Upper lobe of left lung (tissue), 6 donors: Measurements from ENCODE around the gene ADAM29. TPM values are rescaled to one million over a fixed set of nuclear protein-coding genes. Genes with fewer than 3 reads are reported as not detected.

ENCODE experiments used
- ATAC-seq, 2 donors: fragments of 200-7000 bp; cut with Tn5 transposase; one replicate each; pipeline ENCODE4 v1.9.1; 2022; ENCODE audit warnings: mild to moderate bottlenecking in 2 of 2, moderate library complexity in 2 of 2; ENCODE audit not compliant: low FRiP score in 2 of 2
- DNase-seq, 2 donors: peaks; one replicate each; pipeline ENCODE4 v3.0.0-alpha.2; 2019 to 2020
- H3K27ac ChIP-seq, 4 donors: fragments of 200-600 bp; sonication (generic); one replicate each; pipeline ENCODE4 v1.5.1; 2016 to 2019
- H3K27me3 ChIP-seq, 4 donors: fragments of 200-600 bp; sonication (generic); one replicate each; pipeline ENCODE4 v1.5.1; 2017 to 2019
- H3K36me3 ChIP-seq, 4 donors: fragments of 200-600 bp; sonication (generic); one replicate each; pipeline ENCODE4 v1.5.1; 2016 to 2019
- H3K4me1 ChIP-seq, 4 donors: fragments of 200-600 bp; sonication (generic); one replicate each; pipeline ENCODE4 v1.5.1; 2018 to 2019
- H3K4me3 ChIP-seq, 4 donors: fragments of 200-600 bp; sonication (generic); one replicate each; pipeline ENCODE4 v1.5.1; 2017 to 2019; ENCODE audit warnings: mild to moderate bottlenecking in 2 of 4, moderate library complexity in 1 of 4
- H3K9me3 ChIP-seq, 4 donors: fragments of 200-600 bp; sonication (generic); one replicate each; pipeline ENCODE4 v1.5.1; 2018 to 2019
- EP300 ChIP-seq, 4 donors: sonication (generic); formaldehyde crosslinking; IDR thresholded peaks; one replicate each; pipeline ENCODE4 v1.5.1; 2017; ENCODE audit warnings: antibody characterized with exemption in 4 of 4, control low read depth in 2 of 4
- POLR2A ChIP-seq, 4 donors: fragments of 450-650 bp; IDR thresholded peaks; one replicate each; pipeline ENCODE4 v1.5.1; 2016 to 2017; ENCODE audit warnings: antibody characterized with exemption in 4 of 4, mild to moderate bottlenecking in 2 of 4
- POLR2AphosphoS5 ChIP-seq, 2 donors: sonication (generic); formaldehyde crosslinking; IDR thresholded peaks; one replicate each; pipeline ENCODE4 v1.5.1; 2017; ENCODE audit warnings: antibody characterized with exemption in 2 of 2
- WGBS, 2 donors: methylation state at CpG; one replicate each; pipeline ENCODE4 v1.1.5; 2017 to 2018; 5-methylcytosine and 5-hydroxymethylcytosine counted together
- total RNA-seq, 6 donors: library from RNA; depleted of rRNA in 4 of 6; stranded (reverse); fragments of >200 nt in 4 of 6; gene quantifications; one replicate each; pipeline versions ENCODE4 v1.1.0 to v1.2.1, GENCODE V29; 2016 to 2021
- TF ChIP-seq, protein P1 (sequence below), 6 experiments: fragments of 450-650 bp in 4 of 6; fragments of 200-600 bp in 2 of 6; sonication (generic) in 2 of 6; IDR thresholded peaks; one replicate each; pipeline ENCODE4 v1.5.1; 2016 to 2019; ENCODE audit warnings: antibody characterized with exemption in 6 of 6
- donor health status: DM: no; HTN: no; CAD: no; lungs with moderate emphysema.
- donor health status: DM: no; HTN: yes; CAD: no; lungs with severe emphysema.

Gene ADAM29
- total RNA-seq, 6 donors from 2014 or later = not detected

DNA sequence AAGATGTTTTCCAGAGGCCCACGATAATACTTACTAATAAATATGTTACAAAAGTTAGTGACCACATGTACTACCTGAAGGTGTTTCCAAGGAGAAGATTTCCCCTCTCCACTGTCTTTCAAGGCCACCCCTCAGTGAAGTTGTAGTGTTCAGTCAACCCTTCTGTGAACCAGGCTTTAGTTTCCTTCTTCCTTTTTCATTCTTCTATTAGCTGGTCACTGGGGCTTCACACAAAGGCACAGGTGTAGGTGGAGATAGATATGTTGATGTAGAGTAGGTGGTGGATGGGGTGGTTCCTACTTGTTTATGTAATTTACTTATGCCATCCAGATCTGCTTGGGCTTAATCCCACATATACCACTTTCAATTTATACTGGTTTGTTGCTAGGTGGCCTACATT is 43.3 kb upstream of the ADAM29 start:
- Histone ChIP-seq H3K4me1 (peaks cover 0 to 5% (median 0%) of the 10 kb centered on the region in 4 donors), H3K27me3 (no peaks in the 10 kb centered on the region), H3K36me3 (no peaks in the 10 kb centered on the region), H3K27ac (no peak overlapping the region), H3K9me3 (no peaks in the 10 kb centered on the region), H3K4me3 (no peak overlapping the region)
- no peak for TF ChIP-seq POLR2A (IDR thresholded peaks at IDR 0.05)
- TF ChIP-seq EP300 (IDR thresholded peaks at IDR 0.05) = no peak
- TF ChIP-seq, protein P1, sequence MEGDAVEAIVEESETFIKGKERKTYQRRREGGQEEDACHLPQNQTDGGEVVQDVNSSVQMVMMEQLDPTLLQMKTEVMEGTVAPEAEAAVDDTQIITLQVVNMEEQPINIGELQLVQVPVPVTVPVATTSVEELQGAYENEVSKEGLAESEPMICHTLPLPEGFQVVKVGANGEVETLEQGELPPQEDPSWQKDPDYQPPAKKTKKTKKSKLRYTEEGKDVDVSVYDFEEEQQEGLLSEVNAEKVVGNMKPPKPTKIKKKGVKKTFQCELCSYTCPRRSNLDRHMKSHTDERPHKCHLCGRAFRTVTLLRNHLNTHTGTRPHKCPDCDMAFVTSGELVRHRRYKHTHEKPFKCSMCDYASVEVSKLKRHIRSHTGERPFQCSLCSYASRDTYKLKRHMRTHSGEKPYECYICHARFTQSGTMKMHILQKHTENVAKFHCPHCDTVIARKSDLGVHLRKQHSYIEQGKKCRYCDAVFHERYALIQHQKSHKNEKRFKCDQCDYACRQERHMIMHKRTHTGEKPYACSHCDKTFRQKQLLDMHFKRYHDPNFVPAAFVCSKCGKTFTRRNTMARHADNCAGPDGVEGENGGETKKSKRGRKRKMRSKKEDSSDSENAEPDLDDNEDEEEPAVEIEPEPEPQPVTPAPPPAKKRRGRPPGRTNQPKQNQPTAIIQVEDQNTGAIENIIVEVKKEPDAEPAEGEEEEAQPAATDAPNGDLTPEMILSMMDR (IDR thresholded peaks at IDR 0.05) = no peak
- no peak for TF ChIP-seq POLR2AphosphoS5 (IDR thresholded peaks at IDR 0.05)
- ATAC-seq (no peak), DNase-seq (no peak)
- 67 to 76% methylated on average over 1 of the region's 1 CpG for WGBS, 2 donors

DNA sequence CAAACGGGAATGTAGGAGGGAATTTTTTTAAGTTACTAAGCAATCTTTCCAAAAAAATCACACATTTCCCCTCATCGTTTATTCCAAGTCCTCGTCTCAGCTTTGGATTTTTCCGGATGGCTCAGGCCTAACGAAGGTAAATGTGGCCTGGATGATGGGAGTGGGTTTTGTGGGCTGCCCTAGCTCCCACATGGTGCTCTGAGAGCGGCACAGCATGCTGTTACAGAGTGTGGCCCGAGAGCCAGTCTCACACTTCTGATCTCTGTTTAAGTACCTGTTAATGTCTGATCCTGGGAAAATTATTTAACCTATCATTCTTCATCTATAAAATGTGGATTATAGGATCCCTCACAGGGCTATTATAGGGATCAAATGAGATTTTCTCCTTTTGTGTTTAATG is 38.2 kb upstream of the ADAM29 start:
- ATAC-seq (no peak), DNase-seq (no peak)
- no peaks in the 10 kb centered on the region for H3K9me3 ChIP-seq
- H3K27me3 ChIP-seq = no peaks in the 10 kb centered on the region
- H3K36me3 ChIP-seq = no peaks in the 10 kb centered on the region
- 69 to 78% methylated on average over 7 of the region's 7 CpGs for WGBS, 2 donors
- H3K4me1 ChIP-seq = no peaks in the 10 kb centered on the region
- H3K4me3 ChIP-seq = no peak overlapping the region
- TF ChIP-seq EP300 (IDR thresholded peaks at IDR 0.05) (no peak), POLR2A (IDR thresholded peaks at IDR 0.05) (no peak), POLR2AphosphoS5 (IDR thresholded peaks at IDR 0.05) (no peak)
- TF ChIP-seq, protein P1 (IDR thresholded peaks at IDR 0.05) = no peak
- H3K27ac ChIP-seq = no peak overlapping the region

DNA sequence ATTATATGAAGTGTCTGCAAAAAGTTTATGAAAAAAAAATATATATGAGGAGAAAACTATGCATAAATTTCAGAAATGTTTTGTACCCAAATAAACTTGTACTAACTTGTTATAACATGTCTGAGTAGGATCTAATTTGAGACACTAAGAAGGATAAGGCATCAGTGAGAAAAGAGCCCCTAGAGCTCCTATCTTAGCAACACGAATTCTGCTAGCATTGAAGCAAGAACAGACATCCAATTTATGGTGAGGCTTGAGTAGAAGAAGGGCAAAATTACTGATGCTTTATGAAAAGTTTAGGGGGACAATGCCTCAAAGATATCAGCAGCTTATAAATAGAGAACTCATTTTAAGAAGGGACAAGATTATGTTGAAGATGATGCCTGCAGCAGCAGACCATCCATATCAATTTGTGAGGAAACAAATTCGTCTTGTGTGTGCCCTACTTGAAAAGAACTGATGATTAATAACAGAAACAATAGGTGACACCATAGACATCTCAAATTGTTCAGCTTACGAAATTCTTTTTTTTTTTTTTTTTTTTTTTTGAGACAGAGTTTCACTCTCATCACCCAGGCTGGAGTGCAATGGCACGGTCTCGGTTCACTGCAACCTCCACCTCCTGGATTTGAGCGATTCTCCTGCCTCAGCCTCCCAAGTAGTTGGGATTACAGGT is 35.7 kb upstream of the ADAM29 start:
- Histone ChIP-seq H3K27me3 (no peaks in the 10 kb centered on the region), H3K4me1 (no peaks in the 10 kb centered on the region), H3K9me3 (no peaks in the 10 kb centered on the region), H3K4me3 (no peak overlapping the region), H3K27ac (no peak overlapping the region), H3K36me3 (no peaks in the 10 kb centered on the region)
- TF ChIP-seq, protein P1 (IDR thresholded peaks at IDR 0.05) = no peak
- TF ChIP-seq POLR2A (IDR thresholded peaks at IDR 0.05) = no peak
- no peak for DNase-seq
- no peak for ATAC-seq
- WGBS, 2 donors = 79 to 81% methylated on average over 6 of the region's 6 CpGs

DNA sequence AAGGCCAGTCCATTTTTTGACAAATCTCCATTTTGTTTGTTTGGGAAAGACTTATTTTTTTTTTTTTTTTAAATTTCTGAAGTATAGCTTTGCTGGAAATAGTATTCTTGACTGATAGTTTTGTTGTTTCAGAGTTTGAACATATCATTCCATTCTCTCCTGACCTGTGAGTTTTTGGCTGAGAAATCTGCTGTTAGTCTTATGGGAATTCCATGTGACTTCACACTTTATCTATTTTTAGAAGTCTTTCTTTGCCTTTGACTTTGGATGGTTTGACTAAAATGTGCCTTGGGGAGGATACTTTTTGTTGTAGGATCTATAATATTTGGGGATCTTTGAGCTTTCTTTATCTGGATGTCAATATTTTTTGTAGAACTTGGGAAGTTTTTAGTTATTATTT is 10.7 kb upstream of the ADAM29 start:
- Histone ChIP-seq H3K4me1 (no peaks in the 10 kb centered on the region), H3K27me3 (no peaks in the 10 kb centered on the region), H3K4me3 (no peak overlapping the region), H3K9me3 (no peaks in the 10 kb centered on the region), H3K27ac (no peak overlapping the region), H3K36me3 (no peaks in the 10 kb centered on the region)
- ATAC-seq (no peak), DNase-seq (no peak)
- TF ChIP-seq, protein P1 (IDR thresholded peaks at IDR 0.05) = no peak
- TF ChIP-seq POLR2A (IDR thresholded peaks at IDR 0.05) (no peak), POLR2AphosphoS5 (IDR thresholded peaks at IDR 0.05) (no peak)

DNA sequence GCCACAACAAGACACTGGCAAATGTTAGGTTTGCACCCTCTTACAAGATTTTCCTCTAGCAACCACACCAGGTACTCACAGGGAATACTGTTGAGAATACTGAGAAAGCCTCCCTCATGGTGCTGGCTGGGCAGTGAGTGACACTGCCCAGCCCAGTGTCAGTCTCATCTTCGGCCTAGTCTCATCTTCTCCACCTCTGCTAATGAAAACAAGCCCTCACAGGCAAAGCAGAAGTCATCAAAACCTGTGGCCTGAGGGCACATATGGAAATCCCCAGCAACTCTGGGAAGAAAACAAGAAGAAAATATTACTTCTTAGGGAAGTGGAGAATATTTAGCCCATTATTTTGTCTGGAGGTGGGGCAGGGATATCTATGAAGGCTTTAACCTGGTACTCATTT is 7.9 kb upstream of the ADAM29 start:
- TF ChIP-seq POLR2A (IDR thresholded peaks at IDR 0.05) (no peak), POLR2AphosphoS5 (IDR thresholded peaks at IDR 0.05) (no peak), EP300 (IDR thresholded peaks at IDR 0.05) (no peak)
- TF ChIP-seq, protein P1 (IDR thresholded peaks at IDR 0.05) = no peak
- ATAC-seq (no peak), DNase-seq (no peak)
- WGBS, 2 donors = 57 to 65% methylated on average over 1 of the region's 1 CpG
- H3K9me3 ChIP-seq = no peaks in the 10 kb centered on the region
- H3K36me3 ChIP-seq = no peaks in the 10 kb centered on the region
- H3K27ac ChIP-seq = no peak overlapping the region
- H3K4me3 ChIP-seq = no peak overlapping the region
- H3K4me1 ChIP-seq = no peaks in the 10 kb centered on the region
- H3K27me3 ChIP-seq = no peaks in the 10 kb centered on the region
